ENCODE results near the gene CD300A.

CD300A gene

DNA sequence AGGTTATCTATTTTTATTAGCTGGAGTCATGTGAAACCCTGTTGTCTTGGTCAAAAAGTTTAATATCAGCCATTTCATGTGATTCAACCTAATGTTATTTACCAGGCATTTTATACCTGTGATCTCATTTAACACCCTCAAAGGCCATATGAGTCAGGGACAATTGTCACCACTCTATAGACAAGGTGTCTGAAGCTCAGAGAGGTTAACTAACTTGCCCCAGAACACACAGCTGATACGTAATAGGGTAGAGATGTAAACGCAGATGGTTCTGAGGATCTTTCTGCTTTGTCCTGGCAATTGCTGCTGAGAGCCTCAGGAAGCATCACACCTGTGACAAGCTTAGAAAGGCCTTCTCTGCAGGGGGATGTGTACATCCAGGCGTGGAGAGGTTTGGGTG lies 4.9 kb downstream of the CD300A start:
- no peak for DNase-seq (ENCODE audit: low read depth)
- TF ChIP-seq, protein P1, sequence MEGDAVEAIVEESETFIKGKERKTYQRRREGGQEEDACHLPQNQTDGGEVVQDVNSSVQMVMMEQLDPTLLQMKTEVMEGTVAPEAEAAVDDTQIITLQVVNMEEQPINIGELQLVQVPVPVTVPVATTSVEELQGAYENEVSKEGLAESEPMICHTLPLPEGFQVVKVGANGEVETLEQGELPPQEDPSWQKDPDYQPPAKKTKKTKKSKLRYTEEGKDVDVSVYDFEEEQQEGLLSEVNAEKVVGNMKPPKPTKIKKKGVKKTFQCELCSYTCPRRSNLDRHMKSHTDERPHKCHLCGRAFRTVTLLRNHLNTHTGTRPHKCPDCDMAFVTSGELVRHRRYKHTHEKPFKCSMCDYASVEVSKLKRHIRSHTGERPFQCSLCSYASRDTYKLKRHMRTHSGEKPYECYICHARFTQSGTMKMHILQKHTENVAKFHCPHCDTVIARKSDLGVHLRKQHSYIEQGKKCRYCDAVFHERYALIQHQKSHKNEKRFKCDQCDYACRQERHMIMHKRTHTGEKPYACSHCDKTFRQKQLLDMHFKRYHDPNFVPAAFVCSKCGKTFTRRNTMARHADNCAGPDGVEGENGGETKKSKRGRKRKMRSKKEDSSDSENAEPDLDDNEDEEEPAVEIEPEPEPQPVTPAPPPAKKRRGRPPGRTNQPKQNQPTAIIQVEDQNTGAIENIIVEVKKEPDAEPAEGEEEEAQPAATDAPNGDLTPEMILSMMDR (IDR thresholded peaks at IDR 0.05; ENCODE audit: insufficient read depth, low read depth, low read length, missing control alignments): no peak
- H3K4me3 ChIP-seq (ENCODE audit: low read length): no peak overlapping the region

DNA sequence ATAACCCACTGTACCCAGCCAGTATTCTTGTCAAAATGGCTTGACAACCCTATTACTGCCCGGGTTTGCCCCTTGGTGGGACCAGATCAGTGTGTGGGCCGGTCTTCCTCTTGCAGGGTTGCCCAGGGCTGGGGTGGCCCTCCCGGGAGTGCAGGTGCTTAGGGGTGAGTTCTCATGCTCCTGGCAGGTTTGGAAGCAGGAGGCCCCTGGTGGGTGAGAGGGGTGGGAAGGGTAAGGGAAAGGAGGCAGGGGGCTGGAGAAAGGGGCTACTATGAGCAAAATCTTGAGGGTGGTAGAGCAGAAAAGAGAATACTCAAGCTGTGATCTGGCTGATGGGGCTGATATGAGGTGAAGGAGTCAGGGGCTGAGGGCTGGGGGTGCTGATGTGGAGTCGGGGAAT lies 6.5 kb downstream of the CD300A start:
- no peak overlapping the region for H3K4me3 ChIP-seq (ENCODE audit: low read length)
- DNase-seq (ENCODE audit: low read depth): no peak
- TF ChIP-seq, protein P1 (IDR thresholded peaks at IDR 0.05; ENCODE audit: insufficient read depth, low read depth, low read length, missing control alignments): no peak

DNA sequence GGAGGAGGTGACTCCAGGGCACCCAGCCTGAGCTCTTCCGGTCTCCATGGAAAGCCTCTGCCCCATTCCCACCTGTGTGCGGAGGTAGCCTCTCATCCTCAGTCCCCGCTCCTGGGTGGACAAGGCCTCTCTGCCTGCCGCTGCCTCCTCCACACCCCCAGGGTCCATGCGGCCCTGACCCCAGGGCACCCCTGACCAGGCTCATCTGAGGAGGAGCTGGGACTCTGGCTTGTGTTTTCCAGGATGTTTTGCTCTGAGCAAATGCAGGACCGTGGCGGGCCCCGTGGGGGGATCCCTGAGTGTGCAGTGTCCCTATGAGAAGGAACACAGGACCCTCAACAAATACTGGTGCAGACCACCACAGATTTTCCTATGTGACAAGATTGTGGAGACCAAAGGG lies 6.9 kb downstream of the CD300A start:
- H3K4me3 ChIP-seq (ENCODE audit: low read length): no peak overlapping the region
- TF ChIP-seq, protein P1 (IDR thresholded peaks at IDR 0.05; ENCODE audit: insufficient read depth, low read depth, low read length, missing control alignments): no peak
- no peak for DNase-seq (ENCODE audit: low read depth)

DNA sequence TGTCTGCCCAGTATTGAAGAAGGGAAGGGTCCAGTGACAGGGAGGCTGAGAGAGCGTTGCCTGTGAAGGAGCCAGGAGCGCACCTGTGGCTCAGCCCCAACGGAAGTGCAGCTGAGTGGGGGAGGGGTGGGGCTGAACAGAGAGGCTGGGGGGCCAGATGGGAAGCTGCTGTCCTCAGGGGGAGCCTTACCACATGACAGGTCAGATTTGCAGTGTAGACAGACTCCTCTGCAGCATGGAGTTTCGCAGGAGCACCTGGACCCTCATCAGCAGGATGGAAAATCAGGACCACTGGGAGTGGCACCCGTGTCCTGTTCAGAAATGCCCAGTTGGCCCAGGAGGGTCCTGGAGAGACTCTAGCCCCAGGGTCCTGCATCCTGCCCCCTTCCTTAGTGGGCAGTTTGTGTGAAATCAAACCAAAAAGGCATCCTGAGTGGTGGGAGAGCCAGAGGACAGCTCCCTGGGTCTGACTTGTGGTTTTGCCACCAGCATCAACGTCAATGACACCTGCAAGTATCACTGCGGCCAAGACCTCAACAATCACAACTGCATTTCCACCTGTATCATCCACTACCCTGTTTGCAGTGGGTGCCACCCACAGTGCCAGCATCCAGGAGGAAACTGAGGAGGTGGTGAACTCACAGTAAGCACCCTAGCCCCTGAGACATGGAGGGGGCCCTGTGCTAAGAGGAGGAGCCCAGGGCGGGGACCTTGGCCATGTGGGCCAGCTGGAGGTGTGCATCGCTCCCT lies 7.8 kb downstream of the CD300A start:
- H3K4me3 ChIP-seq (ENCODE audit: low read length): no peak overlapping the region
- TF ChIP-seq, protein P1 (IDR thresholded peaks at IDR 0.05; ENCODE audit: insufficient read depth, low read depth, low read length, missing control alignments): no peak
- DNase-seq (ENCODE audit: low read depth): no peak

DNA sequence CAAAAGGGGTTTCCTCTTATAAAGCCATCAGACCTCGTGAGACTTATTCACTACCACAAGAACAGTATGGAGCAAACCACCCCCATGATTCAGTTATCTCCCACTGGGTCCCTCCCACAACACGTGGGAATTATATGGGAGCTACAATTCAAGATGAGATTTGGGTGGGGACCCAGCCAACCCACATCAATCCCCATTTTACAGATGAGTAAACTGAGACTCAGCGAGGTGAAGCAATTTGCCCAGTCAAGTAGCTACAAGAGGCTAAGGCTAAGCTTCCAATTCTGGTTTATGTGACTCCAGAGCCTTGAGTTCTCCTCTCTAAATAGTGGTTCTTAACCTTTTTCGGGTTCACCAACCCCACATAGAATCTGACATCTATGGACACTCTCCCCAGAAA lies 8.8 kb downstream of the CD300A start:
- no peak for DNase-seq (ENCODE audit: low read depth)
- no peak overlapping the region for H3K4me3 ChIP-seq (ENCODE audit: low read length)
- TF ChIP-seq, protein P1 (IDR thresholded peaks at IDR 0.05; ENCODE audit: insufficient read depth, low read depth, low read length, missing control alignments): no peak

DNA sequence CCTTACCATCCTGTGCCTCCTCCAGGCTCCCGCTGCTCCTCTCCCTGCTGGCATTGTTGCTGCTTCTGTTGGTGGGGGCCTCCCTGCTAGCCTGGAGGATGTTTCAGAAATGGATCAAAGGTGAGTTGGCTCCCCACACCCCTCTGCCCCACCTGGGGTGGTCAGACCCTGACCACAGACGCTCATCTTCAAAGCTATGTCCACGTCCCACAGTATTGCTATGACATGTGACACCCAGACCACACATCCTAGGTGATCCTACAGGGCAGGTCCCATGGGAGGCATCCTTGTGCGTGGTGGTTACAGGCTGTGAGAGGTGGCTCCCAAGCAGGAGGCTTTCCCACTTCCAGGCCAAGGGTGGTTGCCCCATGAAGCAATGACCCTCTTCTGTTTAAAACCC lies 11.0 kb downstream of the CD300A start:
- DNase-seq (ENCODE audit: low read depth): no peak

More for the DNA sequence above, 11.0 kb downstream of the CD300A start:
- TF ChIP-seq, protein P1 (IDR thresholded peaks at IDR 0.05; ENCODE audit: insufficient read depth, low read depth, low read length, missing control alignments): no peak
- no peak overlapping the region for H3K4me3 ChIP-seq (ENCODE audit: low read length)
